Stimulated activated CD8-positive, alpha-beta memory T cell treated with anti-CD3 and anti-CD28 coated beads, Interleukin-2, amount 100 ng/mL, for 48 hours (primary cell): ENCODE measurements around the gene TUSC2.

Experiments
- DNase-seq, 2 donors: peaks; one replicate each; pipeline ENCODE4 v3.0.0-alpha.2; 2020; ENCODE audit warnings: low read depth in 2 of 2

TUSC2 gene

DNA sequence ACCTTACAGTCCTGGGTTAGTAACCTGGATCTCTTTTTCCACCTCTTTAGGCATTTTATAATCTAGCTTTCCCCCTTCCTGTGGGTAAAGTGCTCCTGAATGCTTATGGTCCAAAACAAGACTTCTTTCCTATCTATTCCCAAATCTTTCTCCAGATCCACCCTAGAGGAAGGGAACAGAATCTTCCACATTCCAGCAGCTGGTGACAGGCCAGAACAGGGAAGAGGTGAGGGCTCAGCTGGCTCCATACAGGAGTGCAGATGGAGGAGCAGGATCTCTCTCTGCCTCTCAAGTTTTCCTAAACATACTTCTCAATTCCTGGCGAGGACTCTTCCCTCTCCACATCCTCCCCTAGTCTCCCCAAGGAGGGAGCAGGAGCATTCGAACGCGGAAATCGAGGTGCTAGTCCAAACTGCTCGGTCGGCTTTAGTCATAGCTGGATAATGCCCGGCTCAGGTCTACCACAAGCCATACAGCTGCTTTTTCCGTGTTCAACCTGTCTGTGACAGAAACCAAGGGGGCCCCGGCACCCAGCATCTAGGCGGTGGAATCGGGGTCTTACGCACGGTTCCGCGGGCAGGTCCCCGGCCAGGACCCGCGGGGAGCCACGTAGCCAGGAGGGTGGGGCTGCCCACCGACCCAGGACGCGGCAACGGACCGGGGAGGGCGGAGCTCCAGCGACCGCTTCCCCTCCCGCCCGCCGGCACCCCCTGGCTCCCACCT is 8.6 kb upstream of the TUSC2 start:
- DNase-seq = no peak

DNA sequence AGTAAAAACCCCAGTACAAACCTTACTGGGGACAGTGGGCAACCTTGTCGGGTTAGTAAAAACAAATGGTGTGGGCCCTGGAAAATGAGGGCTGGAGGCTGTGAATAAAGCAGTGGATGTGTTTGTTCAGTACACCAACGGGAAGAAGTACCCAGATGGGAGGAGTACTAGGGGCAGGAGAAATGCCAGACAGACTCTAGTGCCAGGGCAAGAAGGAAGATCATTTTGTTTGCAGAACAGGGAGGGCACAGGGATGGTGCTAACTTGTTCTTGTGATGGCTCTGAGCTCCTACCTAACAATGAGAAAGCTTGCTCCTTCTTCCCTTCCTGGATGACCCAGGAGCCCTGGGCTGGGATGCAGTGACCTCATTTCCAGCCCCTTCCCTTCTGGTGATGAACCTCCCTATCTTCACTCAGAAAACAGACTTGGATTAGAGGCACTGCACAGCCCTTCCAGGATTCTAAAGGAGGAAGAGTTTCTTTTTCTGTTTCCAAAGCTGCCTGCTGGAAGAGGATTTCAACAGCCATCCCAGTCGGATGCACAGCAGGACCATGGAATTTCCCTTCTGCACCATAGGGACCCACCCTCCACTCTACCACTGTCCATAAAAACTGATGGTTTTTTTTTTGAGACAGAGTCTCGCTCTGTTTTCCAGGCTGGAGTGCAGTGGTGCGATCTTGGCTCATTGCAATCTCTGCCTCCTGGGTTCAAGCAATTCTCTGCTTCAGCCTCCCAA is 6.5 kb upstream of the TUSC2 start:
- no peak for DNase-seq

DNA sequence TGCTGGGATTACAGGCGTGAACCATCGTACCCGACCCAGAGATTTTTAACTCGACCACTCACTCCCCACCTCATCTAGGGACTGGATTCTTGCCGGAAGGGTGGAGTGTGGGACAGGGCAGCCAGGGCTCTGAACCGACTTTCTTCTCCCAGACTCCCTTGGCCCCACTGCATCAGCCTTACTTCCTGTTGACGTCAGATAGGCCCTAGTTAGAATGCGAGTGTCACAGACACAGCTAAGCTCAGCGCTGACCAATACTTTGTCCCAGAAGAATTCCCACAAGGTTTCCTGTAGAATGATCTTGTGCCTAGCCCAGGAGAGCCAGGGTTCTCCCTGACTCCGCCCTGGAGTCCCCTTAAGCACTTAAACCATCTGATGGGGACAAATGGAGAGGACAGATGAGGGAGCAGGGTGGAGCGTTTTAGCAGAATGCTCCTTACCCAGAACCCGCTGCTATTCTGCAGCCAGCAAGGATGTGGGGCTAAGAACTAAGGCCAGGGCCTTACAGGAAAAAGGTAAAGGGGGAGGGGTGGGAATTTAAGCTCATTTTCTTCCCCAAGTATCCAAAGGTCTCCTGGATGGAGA is 5.8 kb upstream of the TUSC2 start:
- no peak for DNase-seq

DNA sequence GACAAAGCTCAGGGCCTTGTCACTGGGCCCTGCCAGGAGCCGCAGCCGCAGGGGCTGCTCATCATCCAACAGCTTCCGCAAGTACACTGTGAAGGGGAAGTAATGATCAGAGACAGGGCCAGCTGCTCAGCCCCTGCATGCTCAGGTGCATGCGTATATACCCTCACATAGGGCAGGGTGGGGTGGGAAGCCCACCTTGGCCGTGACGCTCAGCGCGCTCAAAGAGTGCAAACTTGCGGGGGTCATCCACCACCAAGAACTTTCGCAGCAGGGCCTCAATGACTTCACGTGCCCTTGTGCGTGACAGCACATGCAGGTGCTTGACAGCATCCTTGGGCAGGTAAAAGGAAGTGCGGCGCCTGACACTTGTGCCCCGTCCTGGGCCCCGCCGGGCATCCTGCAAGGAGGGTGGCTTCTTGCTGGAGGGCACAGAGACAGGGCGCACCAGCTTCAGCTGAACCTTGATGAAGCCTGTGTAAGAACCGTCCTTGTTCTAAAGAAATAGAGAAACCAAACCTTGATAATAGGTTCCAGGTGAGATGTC is 3.4 kb upstream of the TUSC2 start:
- no peak for DNase-seq

DNA sequence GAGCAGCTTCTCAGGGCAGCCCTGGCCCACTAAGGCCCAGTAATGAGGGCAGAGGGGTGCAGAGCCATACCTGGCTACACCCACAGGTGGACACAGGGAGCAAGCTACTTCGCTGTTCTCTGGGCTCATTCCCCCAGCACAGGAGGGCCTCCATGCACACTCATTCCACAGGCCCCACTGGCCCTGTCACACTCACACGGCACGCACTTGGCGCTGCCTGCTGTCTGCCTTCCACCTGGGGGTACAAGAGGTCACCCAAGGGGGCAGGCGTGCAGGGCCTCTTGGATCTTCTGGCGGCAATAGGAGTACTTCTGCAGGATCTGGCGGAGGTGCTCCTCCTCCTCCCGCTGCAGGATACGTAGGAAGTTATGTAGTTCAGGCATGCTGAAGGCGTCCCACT is 2.3 kb upstream of the TUSC2 start:
- no peak for DNase-seq

DNA sequence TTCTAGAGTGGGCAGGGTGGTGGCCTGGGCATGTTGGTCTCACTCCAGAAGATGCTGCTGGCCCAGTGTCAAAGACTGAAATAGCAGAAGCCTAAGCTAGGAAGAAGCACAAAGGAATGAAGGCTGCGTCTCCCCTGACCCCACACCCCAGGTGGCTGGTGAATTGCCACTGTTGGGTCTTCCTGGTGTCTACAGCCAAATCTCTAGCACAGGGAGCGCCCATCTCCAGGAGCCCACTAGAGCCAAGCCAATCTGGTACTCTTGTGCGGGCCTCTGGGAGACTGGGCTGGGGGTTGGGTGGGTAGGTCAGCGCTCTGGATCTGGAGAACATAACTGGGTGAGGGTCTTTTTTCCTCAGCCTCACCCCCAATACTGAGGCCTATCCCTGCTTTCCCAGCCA is 894 bp downstream of the TUSC2 start:
- no peak for DNase-seq

DNA sequence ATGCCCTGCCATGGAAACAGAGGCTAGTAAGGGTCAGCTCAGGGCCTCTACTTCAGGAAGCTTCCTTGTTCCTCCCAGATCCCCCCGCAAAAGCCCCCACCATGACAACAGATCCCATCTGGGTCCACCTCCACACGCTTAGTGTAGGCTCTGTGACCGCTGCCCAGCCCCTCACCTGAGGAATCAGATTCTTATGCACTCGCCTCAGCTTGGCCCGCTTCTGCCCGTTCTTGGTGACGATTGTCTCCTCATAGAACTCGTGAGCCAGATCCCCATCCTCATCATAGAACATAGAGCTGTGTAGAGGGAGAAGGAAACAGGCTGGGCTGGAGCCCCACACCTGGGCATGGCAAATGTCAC is 1.9 kb downstream of the TUSC2 start:
- no peak for DNase-seq

DNA sequence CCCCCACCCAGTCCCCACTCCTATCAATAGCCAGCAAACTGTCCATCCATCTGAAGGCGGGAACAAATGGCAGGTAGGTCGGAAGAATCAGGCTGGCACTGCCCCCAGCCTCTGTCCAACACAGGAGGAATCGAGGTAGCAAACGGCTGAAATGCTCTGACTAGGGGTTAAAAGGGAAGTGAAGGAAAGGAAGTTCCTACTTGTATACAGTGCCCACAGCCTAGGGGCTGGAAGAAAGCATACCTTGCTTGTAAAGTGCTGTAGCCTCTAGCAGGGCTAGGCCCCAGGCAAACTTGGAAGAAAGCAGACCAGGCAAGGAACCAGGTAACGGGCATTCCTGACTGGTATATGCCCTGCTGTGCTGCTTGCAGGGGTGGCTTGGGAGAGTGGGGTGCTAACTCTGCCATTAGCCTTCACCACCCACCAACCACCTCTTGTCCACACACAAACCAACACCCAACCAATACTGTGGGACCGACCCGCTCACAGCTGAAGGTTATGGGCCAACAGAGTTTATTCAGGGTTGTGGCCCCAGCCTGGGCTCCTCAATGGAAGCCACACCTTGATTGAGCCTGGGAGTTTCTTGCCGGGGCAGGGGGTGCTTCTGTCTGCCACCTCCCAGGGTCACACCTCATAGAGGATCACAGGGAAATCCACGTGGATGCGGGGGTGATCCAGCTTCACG is 2.4 kb downstream of the TUSC2 start:
- no peak for DNase-seq

DNA sequence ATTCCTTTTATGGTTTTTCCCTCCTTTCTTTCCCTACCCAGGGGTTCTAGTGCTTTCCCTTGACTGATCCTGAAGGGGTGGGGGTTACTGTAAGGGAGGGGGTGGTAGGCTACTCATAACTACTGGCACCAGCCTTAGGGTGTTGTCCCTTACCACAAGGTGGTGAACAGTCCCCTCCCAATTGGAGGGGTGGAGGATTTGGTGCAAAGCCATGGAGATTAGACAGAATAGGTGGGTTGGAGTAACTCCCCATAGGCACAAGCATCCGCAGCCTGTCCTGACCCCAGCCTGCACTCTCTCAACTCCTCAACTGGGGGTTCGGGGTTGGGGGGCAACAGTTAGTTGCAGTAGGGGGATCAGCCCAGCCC is 2.9 kb downstream of the TUSC2 start:
- DNase-seq = no peak

DNA sequence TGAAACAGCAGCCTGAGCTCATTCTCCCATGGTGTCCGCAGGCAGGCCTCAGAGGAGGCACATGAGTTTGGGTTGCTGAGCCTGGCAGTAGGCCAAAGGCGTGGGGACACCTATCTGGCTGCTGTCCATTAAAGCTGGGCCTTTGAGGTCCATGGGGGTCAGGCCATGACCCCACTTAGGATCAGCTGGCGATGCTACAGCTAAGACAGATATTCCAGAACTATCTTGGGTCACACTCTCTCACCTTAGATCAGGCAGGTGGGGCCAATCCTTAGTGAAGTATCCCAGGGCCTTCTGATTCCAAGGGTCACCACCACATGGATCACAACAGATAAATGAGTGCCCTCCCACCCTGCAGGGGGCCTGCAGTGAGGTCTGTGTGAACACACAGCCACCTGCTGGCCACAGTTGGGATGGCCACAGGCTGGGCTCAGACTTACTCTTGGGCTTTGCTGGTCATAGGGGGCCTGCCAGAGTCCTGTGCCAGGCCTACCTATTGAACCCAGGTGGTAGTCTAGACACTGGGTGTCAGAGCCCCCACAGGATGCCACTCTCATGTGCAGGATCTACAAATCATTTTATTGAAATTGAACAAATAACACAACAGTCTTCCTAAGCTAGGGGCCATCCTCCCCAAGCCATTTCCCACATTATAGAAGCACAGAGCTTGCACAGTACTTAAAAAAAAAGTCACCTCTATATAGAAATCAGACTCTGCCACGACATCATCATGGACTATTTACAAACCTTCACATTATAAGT is 3.5 kb downstream of the TUSC2 start:
- DNase-seq = peak; percentile 57 to 59

DNA sequence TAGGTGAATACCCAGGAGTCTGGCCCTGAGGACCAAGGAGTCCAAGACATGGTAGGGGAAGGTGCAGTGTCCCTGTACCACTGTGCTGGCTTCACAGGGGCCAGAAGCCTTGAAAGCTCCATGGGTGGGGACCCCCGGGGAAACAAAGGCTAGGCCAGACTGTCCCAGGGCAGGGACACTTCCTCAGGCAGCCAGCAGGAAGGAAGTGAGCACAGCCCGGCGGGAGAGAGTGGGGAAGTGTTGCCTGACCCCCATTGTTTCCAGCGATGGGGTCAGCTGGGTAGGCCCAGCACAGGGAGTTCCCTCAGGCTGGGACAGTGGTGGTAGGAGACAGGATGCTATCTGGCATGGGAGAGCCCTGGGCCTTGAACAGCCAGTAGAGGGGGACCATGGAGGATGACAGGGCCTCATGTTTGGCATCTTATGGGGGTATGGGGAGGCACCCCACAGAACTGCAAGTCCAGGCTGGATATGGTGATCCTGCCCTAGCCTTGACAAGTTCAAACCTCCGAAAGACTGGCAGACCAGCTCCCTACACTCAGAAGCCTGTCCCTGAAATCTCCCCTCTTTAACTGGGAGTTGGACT is 4.3 kb downstream of the TUSC2 start:
- DNase-seq = no peak

DNA sequence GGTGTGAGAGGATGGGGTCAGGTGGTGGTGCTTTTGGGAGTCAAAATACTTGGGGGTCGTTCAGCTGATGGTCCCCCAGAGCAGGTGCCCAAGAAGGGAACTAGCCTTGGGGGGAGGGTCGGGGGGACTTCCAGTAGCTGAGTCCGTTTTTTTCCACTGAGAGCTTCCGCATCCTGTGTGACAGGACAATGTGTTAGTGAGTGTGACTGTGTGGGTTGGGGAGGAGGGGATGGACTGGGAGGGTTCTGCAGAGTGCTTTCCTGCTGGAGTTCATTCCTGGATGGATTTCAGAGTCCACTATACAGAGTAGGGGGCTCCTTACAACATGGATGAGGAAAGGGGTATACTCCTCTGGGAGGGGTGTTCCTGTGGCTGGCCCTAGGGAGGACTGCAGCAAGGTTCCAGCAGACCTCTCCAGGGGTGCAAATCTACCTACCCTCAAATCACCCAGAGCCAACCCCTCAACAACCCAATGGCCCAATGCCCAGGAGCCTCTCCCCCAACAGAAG is 4.9 kb downstream of the TUSC2 start:
- DNase-seq = no peak

DNA sequence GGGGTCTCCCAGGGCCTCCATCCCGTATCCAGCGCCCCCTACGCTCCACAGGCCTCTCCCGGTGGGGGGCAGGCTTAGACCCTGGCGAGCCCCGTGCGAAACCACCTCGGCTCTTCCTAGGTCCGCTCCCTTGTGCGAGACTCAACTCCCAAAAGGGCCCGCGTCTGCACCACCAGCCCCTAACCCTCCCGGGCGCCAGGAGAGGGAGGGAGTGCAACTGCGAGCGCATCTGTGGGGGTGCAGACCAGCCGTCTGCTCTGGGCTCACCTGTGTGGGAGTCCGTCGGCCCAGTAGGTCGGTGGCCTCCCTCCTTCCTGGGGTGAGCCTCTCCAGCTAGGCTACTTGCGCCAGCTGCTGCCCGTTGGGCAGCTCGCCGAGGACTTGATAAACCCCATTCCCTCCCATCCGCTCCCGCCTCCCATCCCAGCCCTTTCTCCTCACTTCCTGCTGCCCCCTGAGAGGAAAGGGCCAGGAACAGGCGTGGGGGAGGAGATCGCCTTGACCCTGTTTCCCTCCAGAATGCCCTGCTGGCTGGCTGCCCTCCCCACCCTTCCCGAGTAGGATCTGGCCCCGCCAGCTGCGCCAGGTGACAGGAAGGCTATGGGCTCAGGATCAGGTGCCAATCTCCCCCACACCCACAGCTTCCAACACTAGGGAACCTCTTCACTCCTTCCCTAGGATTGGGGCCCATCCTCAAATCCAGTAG is 5.5 kb downstream of the TUSC2 start, which contains the start of gene HYAL2:
Gene HYAL2 (minus strand): TSS at position 360 of the 706 bp plus-strand sequence. CDS start 2,256 bp downstream, outside the sequence.
- no peak for DNase-seq

DNA sequence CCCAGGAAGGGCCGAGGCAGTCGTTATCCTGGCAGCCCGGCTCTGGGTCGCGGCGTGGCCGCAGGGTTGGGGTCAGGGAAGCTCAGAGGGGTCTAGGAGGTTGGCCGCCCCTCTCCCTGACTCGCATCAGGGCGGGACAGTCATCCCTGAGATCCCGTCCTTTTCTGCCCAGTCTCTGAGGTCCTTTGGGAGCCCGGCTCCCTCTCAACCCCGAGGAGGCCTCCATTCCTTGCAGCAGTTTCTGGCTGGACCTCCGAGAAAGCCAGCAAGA is 6.0 kb downstream of the TUSC2 start:
- DNase-seq = no peak

DNA sequence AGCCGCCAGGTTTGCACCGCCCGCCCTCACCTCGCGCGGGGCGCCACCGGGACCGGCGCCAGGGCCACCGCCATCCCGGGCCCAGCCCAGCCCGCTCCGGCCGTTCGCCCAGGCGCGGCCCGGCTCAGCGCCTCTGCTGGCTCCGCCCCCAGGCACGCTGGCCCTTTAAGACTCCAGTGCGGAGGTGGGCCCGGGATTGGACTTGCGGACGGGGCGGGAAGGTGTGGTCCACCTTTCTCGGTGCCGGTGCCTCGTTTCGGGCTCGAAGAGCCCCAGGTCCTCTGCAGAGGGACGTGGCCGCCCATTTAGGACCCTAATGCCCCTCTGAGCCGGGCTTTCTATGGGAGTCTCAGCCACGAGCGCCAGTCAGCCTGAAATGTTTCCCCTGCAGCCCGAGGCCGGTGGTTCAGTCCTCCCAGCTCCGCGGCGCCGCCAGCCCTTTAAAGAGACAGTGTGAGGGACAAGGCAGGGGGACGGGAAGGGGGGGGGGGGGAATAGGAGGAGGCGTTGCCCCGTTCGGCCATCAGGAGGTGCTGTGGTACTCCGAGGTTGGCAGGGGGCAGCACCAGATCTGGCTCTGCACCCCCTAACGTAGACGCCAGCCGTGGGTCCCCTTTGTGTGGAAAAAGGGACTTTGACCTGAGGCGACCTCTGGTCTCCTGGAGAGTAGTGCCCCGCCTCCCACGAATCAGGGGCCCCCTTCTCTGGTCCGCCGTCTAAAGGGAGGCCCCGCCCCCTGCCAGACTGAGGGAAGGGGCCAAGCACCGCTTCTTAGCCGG is 6.5 kb downstream of the TUSC2 start:
- peak; percentile 73 to 75 for DNase-seq

DNA sequence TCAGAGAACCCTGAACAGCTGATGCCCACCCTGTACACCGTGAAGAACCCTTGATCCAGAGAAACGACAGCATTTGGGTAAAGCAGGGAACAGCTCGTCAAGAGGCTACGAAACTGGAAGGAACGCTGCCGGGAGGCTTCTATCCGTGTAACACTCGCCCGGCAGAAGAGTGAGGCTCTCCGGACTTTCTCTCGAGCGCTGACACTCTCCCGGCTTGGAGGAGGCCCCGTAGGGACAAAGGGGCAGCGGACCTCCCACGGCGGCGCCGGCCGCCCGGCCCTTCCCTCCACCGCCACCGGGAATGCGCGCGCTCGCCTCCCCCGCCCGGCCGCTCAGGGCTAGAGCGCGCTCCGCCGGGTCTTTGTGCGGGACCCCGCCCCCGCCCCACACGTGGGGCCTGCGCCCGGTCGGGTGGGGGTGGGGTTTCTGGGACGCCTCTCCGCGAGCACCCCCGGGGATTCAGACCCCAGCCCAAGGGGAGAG is 7.1 kb downstream of the TUSC2 start:
- peak; percentile 44 to 58 for DNase-seq

DNA sequence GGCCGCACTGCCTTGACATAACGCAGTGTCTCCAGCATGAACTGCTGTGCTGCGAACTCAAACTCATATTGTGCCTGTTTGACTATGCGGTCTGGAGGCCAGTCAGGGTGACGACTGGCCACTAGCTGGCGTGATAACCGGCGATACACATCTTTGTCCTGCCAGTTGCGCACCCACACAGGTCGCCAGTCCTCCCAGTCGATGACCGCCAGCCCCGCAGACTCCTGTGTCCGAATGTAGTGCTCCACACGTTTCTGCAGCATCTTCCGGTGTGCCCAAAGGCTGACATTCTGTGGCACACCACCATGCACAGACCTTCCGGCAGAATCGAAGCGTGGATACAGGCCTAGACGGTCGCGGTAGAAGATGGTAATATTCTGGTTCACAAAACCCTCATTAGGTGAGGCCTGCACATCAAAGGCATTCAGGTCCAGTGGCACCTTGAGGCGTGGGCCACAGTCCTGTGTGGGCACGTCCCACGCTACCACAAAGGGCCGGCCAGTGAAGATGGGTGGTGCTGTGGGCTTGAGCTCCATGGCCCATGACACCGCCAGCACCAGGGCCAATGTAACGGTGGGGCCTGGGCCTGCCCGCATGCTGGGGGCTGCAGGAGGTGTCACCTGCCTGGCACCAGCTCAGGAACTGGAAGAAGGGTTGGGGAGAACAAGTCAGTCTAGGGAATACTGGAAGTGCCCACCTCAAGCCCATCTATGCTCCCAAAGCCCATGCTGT is 8.0 kb downstream of the TUSC2 start:
- DNase-seq = no peak

DNA sequence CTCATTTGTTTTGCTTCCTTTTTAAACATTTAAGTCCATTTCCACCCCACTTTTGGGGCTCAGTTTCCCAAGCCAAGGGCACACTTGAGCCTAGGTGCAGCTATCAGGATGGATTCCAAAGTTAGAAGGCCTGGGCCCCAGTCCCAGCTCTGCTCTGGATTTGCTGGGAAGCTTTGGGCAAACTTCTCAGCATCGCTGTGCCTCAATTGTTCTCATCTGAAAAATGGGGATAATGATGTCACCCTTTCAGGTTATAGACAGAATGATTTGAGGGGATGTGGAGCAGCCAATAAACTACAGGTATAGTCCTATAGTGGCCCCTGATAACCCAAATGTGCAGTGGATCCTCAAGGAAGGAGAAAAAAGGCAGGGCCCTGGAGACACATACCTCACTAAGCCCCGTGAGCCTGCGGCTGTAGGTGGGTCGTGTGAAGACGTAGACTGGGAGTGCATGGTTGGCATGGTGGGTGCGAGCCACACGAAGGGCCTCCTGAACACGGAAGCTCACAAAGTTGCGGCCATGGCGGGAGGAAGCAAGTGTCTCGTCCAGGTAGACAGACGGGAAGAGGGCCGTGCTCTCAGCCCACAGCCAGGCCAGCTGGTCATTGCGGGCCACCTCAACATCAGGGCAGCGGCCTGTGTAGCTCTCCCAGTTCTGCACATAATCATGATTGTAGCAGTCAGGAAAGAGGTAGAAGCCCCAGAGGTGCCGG is 8.7 kb downstream of the TUSC2 start:
- no peak for DNase-seq
